Measurements from ENCODE around the gene VEGFD. TPM values are rescaled to one million over a fixed set of nuclear protein-coding genes. Genes with fewer than 3 reads are reported as not detected.
A peak's percentile ranks its signal among the peaks of the same experiment; 100 is the strongest.

VEGFD gene
- total and polyA plus RNA-seq, 8 donors: 0.25 to 4.2 (median 2.2) TPM; not detected in 4

DNA sequence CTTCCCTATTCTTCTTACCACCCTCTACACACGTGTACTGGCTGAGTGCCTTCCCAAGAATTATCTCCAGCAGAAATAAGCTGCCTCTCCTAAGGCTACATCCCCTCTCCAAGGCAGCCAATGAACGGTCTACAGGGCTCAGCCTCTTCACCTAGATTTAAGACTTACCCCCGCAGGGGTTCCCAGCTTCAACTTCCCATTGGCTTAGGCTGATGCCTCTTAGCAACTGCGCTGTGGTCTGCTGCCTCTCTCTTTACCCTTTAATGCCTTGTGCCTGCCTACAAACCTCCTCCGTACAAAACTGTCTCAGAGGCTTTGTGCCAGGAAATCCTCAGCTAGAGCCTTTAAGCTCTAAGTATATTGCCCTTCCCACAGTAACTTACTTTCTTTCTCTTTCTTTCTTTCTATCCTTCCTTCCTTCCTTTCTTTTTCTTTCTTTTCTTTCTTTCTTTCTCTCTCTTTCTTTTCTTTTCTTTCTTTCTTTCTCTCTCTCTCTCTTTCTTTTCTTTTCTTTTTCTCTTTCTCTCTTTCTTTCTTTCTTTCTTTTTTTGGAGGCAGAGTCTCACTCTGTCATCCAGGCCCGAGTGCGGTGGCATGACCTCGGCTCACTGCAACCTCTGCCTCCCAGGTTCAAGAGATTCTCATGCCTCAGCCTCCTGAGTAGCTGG is 33.8 kb downstream of the VEGFD start:
- TF ChIP-seq POLR2AphosphoS5 (IDR thresholded peaks at IDR 0.05) (no peak), EP300 (IDR thresholded peaks at IDR 0.05) (no peak), POLR2A (IDR thresholded peaks at IDR 0.05) (no peak)
- TF ChIP-seq, protein P1, sequence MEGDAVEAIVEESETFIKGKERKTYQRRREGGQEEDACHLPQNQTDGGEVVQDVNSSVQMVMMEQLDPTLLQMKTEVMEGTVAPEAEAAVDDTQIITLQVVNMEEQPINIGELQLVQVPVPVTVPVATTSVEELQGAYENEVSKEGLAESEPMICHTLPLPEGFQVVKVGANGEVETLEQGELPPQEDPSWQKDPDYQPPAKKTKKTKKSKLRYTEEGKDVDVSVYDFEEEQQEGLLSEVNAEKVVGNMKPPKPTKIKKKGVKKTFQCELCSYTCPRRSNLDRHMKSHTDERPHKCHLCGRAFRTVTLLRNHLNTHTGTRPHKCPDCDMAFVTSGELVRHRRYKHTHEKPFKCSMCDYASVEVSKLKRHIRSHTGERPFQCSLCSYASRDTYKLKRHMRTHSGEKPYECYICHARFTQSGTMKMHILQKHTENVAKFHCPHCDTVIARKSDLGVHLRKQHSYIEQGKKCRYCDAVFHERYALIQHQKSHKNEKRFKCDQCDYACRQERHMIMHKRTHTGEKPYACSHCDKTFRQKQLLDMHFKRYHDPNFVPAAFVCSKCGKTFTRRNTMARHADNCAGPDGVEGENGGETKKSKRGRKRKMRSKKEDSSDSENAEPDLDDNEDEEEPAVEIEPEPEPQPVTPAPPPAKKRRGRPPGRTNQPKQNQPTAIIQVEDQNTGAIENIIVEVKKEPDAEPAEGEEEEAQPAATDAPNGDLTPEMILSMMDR (IDR thresholded peaks at IDR 0.05): no peak
- Histone ChIP-seq H3K4me3 (no peak overlapping the region), H3K27ac (no peak overlapping the region), H3K36me3 (peaks cover 0 to 3% (median 0%) of the 10 kb centered on the region in 4 donors), H3K4me1 (no peaks in the 10 kb centered on the region), H3K9me3 (no peaks in the 10 kb centered on the region), H3K27me3 (no peaks in the 10 kb centered on the region)
- intact Hi-C loops (cut with DNase I; ENCODE audit: low total_unique reads): loop anchor here (10.0 kb wide), 1 partner anchor 114 kb away; no protein-coding TSS in a partner anchor
- DNase-seq: no peak
- 61 to 76% (median 70%) methylated on average over 7 to 8 of the region's 8 CpGs for WGBS, 5 donors

DNA sequence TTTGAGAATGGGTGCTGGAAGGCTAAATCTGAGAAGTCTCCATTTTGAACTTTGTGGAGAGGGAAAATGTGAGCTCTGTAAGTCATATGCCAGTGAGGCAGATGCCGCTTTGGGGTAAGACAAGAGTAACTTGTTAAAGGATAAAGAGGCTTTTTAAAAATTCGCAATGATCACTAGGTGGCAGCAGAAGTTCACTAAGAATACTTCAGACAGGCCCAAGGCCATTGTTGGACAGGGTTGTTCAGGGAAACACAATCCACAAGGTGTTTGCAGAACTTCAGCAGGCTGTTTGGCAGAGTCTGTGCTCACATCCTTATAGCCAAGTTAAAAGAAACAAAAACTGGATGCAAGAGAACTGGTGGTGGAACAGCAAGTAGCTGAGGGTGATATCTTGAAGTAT is 35.2 kb downstream of the VEGFD start:
- WGBS, 5 donors: 14 to 27% (median 16%) methylated on average over 2 of the region's 2 CpGs
- H3K9me3 ChIP-seq: no peaks in the 10 kb centered on the region
- no peaks in the 10 kb centered on the region for H3K27me3 ChIP-seq
- intact Hi-C loops (cut with DNase I; ENCODE audit: low total_unique reads): no loop called here
- H3K4me1 ChIP-seq: no peaks in the 10 kb centered on the region
- no peak overlapping the region for H3K4me3 ChIP-seq
- peak in 1 of 3 donors; percentile 15 for TF ChIP-seq POLR2AphosphoS5 (IDR thresholded peaks at IDR 0.05)
- TF ChIP-seq, protein P1 (IDR thresholded peaks at IDR 0.05): peak in 5 of 7 experiments; percentile 27 to 50 (median 35)
- no peak for TF ChIP-seq EP300 (IDR thresholded peaks at IDR 0.05)
- peak; percentile 42 to 83 for DNase-seq
- H3K36me3 ChIP-seq: peaks cover 0 to 3% (median 0%) of the 10 kb centered on the region in 4 donors
- no peak overlapping the region for H3K27ac ChIP-seq

DNA sequence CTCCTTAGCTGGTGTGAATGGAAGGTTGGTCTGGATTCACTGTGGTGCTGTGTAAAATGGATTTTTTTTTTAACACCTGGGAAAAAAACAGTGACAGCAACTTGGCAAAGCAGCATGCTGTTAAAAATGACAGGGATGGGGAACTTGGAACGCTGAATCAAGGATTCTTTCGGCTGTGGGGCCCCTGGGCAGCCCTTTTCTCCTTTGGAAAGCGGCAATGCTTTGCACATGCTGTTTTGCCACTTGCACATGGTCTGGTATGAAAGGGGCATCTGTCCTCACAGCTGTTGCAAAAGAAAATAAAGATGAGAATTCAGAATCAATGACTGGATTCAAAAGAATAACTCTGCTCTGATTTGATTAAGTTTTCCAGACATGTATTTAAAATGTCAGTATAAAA is 38.2 kb downstream of the VEGFD start:
- TF ChIP-seq POLR2A (IDR thresholded peaks at IDR 0.05) (no peak), EP300 (IDR thresholded peaks at IDR 0.05) (no peak), POLR2AphosphoS5 (IDR thresholded peaks at IDR 0.05) (no peak)
- TF ChIP-seq, protein P1 (IDR thresholded peaks at IDR 0.05): no peak
- no peak overlapping the region for H3K4me3 ChIP-seq
- 71 to 90% (median 82%) methylated on average over 3 of the region's 3 CpGs for WGBS, 5 donors
- no peaks in the 10 kb centered on the region for H3K9me3 ChIP-seq
- H3K27ac ChIP-seq: no peak overlapping the region
- H3K4me1 ChIP-seq: no peaks in the 10 kb centered on the region
- DNase-seq: no peak
- intact Hi-C loops (cut with DNase I; ENCODE audit: low total_unique reads): no loop called here
- peaks cover 0 to 3% (median 0%) of the 10 kb centered on the region in 4 donors for H3K36me3 ChIP-seq
- peaks cover 0 to 6% (median 0%) of the 10 kb centered on the region in 3 donors for H3K27me3 ChIP-seq

DNA sequence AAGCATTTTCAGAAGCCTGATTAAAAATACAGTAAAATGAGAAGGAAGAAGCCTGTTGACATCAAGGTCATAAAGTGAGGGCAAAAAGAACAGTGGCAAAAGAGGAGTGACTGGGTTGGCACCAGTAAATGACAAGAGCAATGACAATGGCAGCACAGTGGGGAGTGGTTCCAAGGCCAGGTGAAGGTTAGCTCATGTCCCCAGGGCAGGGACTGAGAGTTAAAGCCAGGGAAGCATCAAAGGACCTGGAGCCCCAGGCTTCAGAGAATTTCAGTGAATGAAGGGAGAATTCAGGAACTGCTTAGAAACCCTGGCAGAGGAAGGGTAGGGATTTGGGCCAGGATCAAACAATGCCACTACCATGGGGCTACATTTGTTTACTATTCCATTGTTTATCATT is 40.1 kb downstream of the VEGFD start:
- intact Hi-C loops (cut with DNase I; ENCODE audit: low total_unique reads): no loop called here
- peaks cover 0 to 6% (median 0%) of the 10 kb centered on the region in 3 donors for H3K27me3 ChIP-seq
- H3K36me3 ChIP-seq: peaks cover 0 to 3% (median 0%) of the 10 kb centered on the region in 4 donors
- H3K27ac ChIP-seq: no peak overlapping the region
- no peaks in the 10 kb centered on the region for H3K9me3 ChIP-seq
- no peak overlapping the region for H3K4me3 ChIP-seq
- H3K4me1 ChIP-seq: no peaks in the 10 kb centered on the region
- TF ChIP-seq POLR2AphosphoS5 (IDR thresholded peaks at IDR 0.05) (no peak), POLR2A (IDR thresholded peaks at IDR 0.05) (no peak), EP300 (IDR thresholded peaks at IDR 0.05) (no peak)
- TF ChIP-seq, protein P1 (IDR thresholded peaks at IDR 0.05): no peak
- no peak for DNase-seq

Data from stomach (tissue), 9 donors.